Lower lobe of right lung (tissue), 2 donors: ENCODE data around the gene ZNF559. TPM values are rescaled to one million over a fixed set of nuclear protein-coding genes. Genes with fewer than 3 reads are reported as not detected.
A peak's percentile ranks its signal among the peaks of the same experiment; 100 is the strongest.
"Not testable (repeated sequence)": the region's sequence is repeated elsewhere in the genome, so short reads cannot be mapped to it uniquely, and the experiment has no call there.

Experiments used
- ATAC-seq, 2 donors: fragments of 200-7000 bp; cut with Tn5 transposase; one replicate each; pipeline ENCODE4 v1.9.1; 2020 to 2022; ENCODE audit warnings: mild to moderate bottlenecking in 2 of 2, moderate library complexity in 2 of 2
- DNase-seq: peaks from one replicate; pipeline ENCODE4 v3.0.0-alpha.2; 2020
- H3K27ac ChIP-seq: fragments of 200-600 bp; one replicate; pipeline ENCODE4 v1.8.0; 2022
- H3K27me3 ChIP-seq: fragments of 200-600 bp; one replicate; pipeline ENCODE4 v1.8.0; 2022; ENCODE audit warnings: low read depth
- H3K36me3 ChIP-seq: fragments of 200-600 bp; one replicate; pipeline ENCODE4 v1.8.0; 2022; ENCODE audit warnings: mild to moderate bottlenecking
- H3K4me1 ChIP-seq: fragments of 200-600 bp; one replicate; pipeline ENCODE4 v1.8.0; 2022
- H3K4me3 ChIP-seq: fragments of 200-600 bp; one replicate; pipeline ENCODE4 v1.8.0; 2022; ENCODE audit warnings: mild to moderate bottlenecking
- H3K9me3 ChIP-seq: fragments of 200-600 bp; one replicate; pipeline ENCODE4 v1.8.0; 2022
- intact Hi-C: fragments of 100-400 bp; cut with DNase I; formaldehyde crosslinking; loops from one replicate; pipeline ENCODE4 v1.11.0; 2022
- total RNA-seq: library from RNA; stranded (reverse); fragmentation: NEBNext Ultra II Directional; extraction: Animal tissue kit (Norgen Biotek cat#: 25700); gene quantifications from one replicate; pipeline ENCODE4 v1.2.1, GENCODE V29; 2021
- TF ChIP-seq, protein P1 (sequence below): fragments of 200-600 bp; IDR thresholded peaks from one replicate; pipeline ENCODE4 v1.8.0; 2022; ENCODE audit warnings: antibody characterized with exemption, mild to moderate bottlenecking
- donor health status: DM: no; HTN: yes; CAD: no; lungs with severe emphysema.

ZNF559 gene
- total RNA-seq, 1 donor from 2014 or later: 20.2 TPM

DNA sequence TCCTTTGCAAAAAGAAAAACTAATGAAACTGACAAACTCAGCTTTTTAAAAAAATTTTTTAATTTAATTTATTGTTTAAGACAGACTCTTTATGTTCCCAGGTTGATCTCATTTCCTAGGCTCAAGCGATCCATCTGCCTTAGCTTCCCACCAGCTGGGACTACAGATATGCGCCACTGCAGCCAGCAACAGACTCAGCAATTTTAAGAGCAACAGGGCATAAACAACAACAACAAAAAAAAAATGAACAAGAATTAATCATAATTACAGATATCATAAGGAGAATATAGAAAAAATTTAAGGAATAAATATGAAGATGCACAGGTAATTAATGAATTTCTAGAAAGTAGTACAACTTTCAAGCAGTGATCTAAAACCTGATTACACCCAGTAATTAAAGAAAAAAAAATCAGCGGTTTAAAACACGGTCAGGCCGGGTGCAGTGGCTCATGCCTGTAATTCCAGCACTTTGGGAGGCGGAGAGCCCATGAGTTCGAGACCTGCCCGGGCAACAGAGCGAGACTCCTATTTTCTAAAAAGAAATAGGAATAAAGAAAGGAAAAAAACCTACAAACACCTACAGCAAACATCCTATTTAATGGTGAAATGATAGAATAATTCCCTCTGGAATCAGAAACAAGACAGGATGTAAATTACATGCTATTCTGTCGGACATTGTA lies 15.7 kb upstream of the ZNF559 start:
- Histone ChIP-seq H3K4me1 (peaks cover 19% of the 10 kb centered on the region), H3K36me3 (peaks cover 18% of the 10 kb centered on the region), H3K27ac (no peak overlapping the region), H3K9me3 (no peaks in the 10 kb centered on the region), H3K4me3 (peak overlapping the region; percentile 91), H3K27me3 (no peaks in the 10 kb centered on the region)
- ATAC-seq (no peak), DNase-seq (no peak)
- TF ChIP-seq, protein P1, sequence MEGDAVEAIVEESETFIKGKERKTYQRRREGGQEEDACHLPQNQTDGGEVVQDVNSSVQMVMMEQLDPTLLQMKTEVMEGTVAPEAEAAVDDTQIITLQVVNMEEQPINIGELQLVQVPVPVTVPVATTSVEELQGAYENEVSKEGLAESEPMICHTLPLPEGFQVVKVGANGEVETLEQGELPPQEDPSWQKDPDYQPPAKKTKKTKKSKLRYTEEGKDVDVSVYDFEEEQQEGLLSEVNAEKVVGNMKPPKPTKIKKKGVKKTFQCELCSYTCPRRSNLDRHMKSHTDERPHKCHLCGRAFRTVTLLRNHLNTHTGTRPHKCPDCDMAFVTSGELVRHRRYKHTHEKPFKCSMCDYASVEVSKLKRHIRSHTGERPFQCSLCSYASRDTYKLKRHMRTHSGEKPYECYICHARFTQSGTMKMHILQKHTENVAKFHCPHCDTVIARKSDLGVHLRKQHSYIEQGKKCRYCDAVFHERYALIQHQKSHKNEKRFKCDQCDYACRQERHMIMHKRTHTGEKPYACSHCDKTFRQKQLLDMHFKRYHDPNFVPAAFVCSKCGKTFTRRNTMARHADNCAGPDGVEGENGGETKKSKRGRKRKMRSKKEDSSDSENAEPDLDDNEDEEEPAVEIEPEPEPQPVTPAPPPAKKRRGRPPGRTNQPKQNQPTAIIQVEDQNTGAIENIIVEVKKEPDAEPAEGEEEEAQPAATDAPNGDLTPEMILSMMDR: no peak
- intact Hi-C loops: no loop called here

DNA sequence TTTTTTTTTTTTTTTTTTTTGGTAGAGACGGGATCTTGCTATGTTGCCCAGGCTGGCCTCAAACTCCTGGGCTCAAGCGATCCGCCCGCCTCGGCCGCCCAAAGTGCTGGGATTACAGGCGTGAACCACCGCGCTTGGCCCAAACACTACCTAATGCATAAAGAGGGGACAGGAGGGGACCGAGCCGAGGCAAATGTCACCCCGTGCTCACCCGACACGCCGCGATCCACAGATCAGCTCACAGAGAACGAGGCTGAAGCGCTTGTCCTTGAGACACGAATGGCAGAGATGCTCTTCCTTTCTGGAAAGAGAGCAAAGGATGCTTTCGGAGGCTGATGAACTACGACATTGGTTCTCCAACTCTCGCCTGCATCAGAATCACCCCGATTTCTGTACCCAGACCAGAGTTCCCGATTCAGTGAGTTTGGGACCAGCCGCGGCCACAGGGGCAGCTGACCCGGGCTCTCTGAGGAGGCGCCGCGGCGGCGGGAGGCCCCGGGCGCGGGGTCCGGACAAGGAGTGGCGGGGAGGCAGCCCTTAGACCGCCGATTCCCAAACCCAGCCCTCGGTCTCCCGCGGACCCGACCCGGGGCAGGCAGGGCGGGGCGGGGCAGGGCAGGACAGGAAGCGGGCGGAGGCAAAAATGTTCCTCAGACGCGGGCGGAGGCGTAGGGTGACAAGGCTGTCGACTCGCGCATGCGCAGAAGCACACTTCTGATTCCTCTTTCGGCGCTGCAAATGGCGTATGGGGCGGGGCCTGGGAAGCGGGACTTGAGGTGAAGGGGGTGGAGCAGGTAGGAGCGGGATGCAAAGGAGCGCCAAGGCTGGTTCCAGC lies 14.6 kb upstream of the ZNF559 start, which contains the start of gene ZNF699:
TSS of gene ZNF699 (minus strand) at position 700 of the 835 bp plus-strand sequence. CDS start 4,719 bp downstream, outside the sequence.
- Histone ChIP-seq H3K27ac (peak within 1 kb of the TSS; percentile 99), H3K27me3 (no peaks in the 10 kb centered on the region), H3K4me1 (peaks cover 19% of the 10 kb centered on the region), H3K36me3 (peaks cover 6% of the 10 kb centered on the region), H3K9me3 (no peaks in the 10 kb centered on the region), H3K4me3 (peak within 1 kb of the TSS; percentile 91)
- DNase-seq (peak; percentile 99), ATAC-seq (peak; percentile 99)
- TF ChIP-seq, protein P1: no peak
- intact Hi-C loops: no loop called here

DNA sequence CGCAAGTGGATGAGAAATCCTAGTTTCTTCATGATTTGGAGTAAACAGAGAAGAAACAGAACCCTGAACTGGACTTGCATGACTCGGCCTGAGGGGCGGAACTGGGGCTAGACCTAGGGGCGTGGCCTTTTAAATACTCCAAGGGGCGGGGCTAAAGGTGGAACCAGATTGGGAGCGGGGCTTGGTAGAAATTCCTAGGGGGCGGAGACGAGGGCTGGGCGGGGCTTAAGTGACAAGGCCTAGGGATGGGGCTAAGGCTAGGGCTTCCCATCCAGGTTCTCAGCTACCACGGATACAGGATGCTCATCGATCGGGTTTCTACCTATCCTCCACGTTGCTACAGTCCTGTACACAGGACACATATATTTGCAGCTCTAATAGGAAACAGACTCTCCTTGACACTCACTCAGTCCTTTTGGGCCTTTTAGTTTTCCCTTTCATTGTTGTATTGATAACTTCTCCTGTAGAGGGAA lies 14.0 kb upstream of the ZNF559 start:
- peaks cover 19% of the 10 kb centered on the region for H3K4me1 ChIP-seq
- H3K4me3 ChIP-seq: peak overlapping the region; percentile 91
- TF ChIP-seq, protein P1: no peak
- ATAC-seq (peak; percentile 93 to 95), DNase-seq (peak; percentile 94)
- no peaks in the 10 kb centered on the region for H3K9me3 ChIP-seq
- peak overlapping the region; percentile 99 for H3K27ac ChIP-seq
- intact Hi-C loops: no loop called here
- no peaks in the 10 kb centered on the region for H3K36me3 ChIP-seq
- H3K27me3 ChIP-seq: no peaks in the 10 kb centered on the region

DNA sequence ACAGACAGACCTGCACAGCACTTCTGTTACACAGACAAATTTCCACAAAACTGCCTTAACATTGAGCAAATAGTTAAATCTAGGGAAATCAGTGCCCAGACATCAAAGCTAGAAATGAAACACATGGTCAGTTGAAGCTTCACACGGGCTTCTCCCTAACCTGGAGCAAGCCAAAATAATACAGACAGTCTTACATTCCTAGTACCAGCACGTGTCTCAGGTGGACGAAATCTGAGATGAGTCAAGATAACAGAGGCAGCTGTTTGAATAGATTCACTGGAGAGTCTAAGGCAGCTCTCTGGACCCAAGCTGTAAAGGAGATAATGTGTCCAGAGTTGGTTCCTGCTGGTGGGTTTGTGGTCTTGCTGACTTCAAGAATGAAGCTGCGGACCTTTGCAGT lies 10.2 kb upstream of the ZNF559 start:
- intact Hi-C loops: no loop called here
- no peak overlapping the region for H3K27ac ChIP-seq
- H3K9me3 ChIP-seq: no peaks in the 10 kb centered on the region
- no peaks in the 10 kb centered on the region for H3K36me3 ChIP-seq
- ATAC-seq (no peak), DNase-seq (no peak)
- peaks cover 4% of the 10 kb centered on the region for H3K4me1 ChIP-seq
- no peaks in the 10 kb centered on the region for H3K27me3 ChIP-seq
- TF ChIP-seq, protein P1: no peak
- H3K4me3 ChIP-seq: no peak overlapping the region

DNA sequence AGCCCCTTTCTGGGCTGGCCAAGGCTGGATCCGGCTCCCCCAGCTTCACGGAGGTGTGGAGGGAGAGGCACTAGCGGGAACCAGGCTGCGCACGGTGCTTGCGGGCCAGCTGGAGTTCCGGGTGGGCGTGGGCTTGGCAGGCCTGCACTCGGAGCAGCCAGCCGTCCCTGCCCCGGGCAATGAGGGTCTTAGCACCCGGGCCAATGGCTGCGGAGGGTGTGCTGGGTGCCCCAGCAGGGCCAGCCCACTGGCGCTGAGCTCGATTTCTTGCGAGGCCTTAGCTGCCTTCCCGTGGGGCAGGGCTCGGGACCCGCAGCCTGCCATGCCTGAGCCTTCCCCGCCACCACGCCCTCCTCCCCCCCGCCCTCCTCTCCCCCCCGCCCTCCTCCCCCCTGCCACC lies 2.6 kb upstream of the ZNF559 start:
- Histone ChIP-seq H3K27me3 (no peaks in the 10 kb centered on the region), H3K4me3 (no peak overlapping the region), H3K9me3 (peaks cover 18% of the 10 kb centered on the region), H3K27ac (no peak overlapping the region), H3K4me1 (peaks cover 11% of the 10 kb centered on the region), H3K36me3 (no peaks in the 10 kb centered on the region)
- DNase-seq: no peak
- TF ChIP-seq, protein P1: no peak
- no peak for ATAC-seq
- intact Hi-C loops: no loop called here

DNA sequence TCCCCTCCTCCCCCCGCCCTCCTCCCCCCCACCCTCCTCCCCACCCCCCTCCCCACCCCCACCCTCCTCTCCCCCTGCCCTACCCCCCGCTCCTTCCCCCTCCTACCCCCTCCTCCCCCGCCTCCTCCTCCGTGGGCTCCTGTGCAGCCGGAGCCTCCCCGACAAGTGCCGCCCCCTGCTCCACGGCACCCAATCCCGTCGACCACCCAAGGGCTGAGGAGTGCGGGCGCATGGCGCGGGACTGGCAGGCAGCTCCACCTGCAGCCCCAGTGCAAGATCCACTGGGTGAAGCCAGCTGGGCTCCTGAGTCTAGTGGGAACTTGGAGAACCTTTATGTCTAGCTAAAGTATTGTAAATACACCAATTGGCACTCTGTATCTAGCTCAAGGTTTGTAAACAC lies 2.2 kb upstream of the ZNF559 start:
- H3K27me3 ChIP-seq, H3K27ac ChIP-seq, intact Hi-C loops, DNase-seq, H3K4me3 ChIP-seq, ATAC-seq, H3K36me3 ChIP-seq: not testable (repeated sequence)
- Histone ChIP-seq H3K9me3 (peaks cover 23% of the 10 kb centered on the region), H3K4me1 (peaks cover 11% of the 10 kb centered on the region)

DNA sequence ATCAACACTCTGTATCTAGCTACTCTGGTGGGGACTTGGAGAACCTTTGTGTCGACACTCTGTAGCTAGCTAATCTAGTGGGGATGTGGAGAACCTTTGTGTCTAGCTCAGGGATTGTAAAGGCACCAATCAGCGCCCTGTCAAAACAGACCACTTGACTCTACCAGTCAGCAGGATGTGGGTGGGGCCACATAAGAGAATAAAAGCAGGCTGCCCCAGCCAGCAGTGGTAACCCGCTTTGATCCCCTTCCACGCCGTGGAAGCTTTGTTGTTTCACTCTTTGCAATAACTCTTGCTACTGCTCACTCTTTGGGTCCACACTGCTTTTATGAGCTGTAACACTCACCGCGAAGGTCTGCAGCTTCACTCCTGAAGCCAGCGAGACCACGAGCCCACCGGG lies 1.8 kb upstream of the ZNF559 start:
- ATAC-seq, H3K27ac ChIP-seq, DNase-seq, intact Hi-C loops, H3K27me3 ChIP-seq, H3K36me3 ChIP-seq, H3K4me3 ChIP-seq: not testable (repeated sequence)
- Histone ChIP-seq H3K9me3 (peaks cover 27% of the 10 kb centered on the region), H3K4me1 (peaks cover 11% of the 10 kb centered on the region)
